A673 (cell line): ENCODE data around the gene AFF1.

ENCODE experiments used
- EZH2 ChIP-seq: fragments of 200-600 bp; sonication (generic); IDR thresholded peaks from 2 replicates; pipeline ENCODE4 v1.6.1; 2017; ENCODE audit warnings: borderline replicate concordance, low read depth, mild to moderate bottlenecking, mixed read lengths, antibody characterized with exemption, low read length; ENCODE audit not compliant: poor library complexity, severe bottlenecking
- TF ChIP-seq, protein P1 (sequence below): fragments of 300-800, 200-600 bp; sonication (generic); conservative IDR thresholded peaks from 2 replicates; pipeline ENCODE4 v1.5.1; 2017; ENCODE audit warnings: low read depth, mild to moderate bottlenecking, antibody characterized with exemption, low read length, moderate library complexity, mixed read lengths

DNA sequence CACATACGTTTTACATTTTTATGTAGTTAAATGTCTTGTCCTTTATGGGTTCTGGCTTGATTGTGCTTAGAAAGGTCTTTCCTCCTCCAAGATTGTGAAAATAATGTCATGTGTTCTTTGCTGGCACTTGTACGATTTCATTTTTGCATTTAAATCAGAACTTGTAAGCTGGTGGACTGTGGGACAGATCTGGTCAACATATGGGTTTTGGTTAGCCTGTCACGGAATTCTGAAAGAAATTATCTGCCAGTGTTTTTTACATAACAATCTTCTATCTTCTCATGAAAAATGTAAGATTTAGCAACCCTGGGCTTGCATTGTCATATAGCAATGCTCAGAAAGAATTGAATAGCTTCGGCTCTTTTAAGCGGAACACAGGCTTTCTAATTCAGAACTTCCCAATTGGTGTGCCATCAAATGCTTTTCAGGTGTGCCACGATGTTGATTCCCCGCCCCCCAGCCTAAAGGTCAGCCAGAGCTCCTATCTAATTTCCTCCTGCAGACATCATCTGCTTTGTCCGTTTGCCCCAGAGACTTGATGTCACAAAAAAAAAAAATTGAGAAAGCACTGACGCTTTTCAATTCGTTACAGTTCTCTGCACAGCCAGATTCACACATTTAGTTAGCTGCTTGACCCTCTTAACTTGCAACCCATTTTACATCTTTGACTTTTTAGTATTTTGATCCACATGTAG is 16.2 kb downstream of the AFF1 start:
- TF ChIP-seq, protein P1, sequence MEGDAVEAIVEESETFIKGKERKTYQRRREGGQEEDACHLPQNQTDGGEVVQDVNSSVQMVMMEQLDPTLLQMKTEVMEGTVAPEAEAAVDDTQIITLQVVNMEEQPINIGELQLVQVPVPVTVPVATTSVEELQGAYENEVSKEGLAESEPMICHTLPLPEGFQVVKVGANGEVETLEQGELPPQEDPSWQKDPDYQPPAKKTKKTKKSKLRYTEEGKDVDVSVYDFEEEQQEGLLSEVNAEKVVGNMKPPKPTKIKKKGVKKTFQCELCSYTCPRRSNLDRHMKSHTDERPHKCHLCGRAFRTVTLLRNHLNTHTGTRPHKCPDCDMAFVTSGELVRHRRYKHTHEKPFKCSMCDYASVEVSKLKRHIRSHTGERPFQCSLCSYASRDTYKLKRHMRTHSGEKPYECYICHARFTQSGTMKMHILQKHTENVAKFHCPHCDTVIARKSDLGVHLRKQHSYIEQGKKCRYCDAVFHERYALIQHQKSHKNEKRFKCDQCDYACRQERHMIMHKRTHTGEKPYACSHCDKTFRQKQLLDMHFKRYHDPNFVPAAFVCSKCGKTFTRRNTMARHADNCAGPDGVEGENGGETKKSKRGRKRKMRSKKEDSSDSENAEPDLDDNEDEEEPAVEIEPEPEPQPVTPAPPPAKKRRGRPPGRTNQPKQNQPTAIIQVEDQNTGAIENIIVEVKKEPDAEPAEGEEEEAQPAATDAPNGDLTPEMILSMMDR: no peak
- TF ChIP-seq EZH2: no peak
